Osteocyte (in vitro differentiated cells): Measurements from ENCODE around the gene PANK1. TPM values are rescaled to one million over a fixed set of nuclear protein-coding genes. Genes with fewer than 3 reads are reported as not detected.

Experiments used
- DNase-seq: peaks from one replicate; pipeline ENCODE4 v3.0.0; 2021; ENCODE audit warnings: mixed read lengths; ENCODE audit not compliant: unreplicated experiment; ENCODE audit errors: extremely low spot score
- H3K27ac Mint-ChIP-seq: one replicate; pipeline ENCODE4 v1.8.0; 2021; ENCODE audit warnings: mild to moderate bottlenecking, mixed read lengths; ENCODE audit not compliant: unreplicated experiment
- H3K27me3 Mint-ChIP-seq: one replicate; pipeline ENCODE4 v1.8.0; 2021; ENCODE audit warnings: mixed read lengths; ENCODE audit not compliant: unreplicated experiment
- H3K36me3 Mint-ChIP-seq: one replicate; pipeline ENCODE4 v1.8.0; 2021; ENCODE audit warnings: mixed read lengths; ENCODE audit not compliant: unreplicated experiment
- H3K4me1 Mint-ChIP-seq: one replicate; pipeline ENCODE4 v1.8.0; 2021; ENCODE audit warnings: mixed read lengths; ENCODE audit not compliant: unreplicated experiment
- H3K4me3 Mint-ChIP-seq: one replicate; pipeline ENCODE4 v1.8.0; 2021; ENCODE audit warnings: mild to moderate bottlenecking, moderate library complexity, mixed read lengths; ENCODE audit not compliant: unreplicated experiment
- H3K9me3 Mint-ChIP-seq: one replicate; pipeline ENCODE4 v1.8.0; 2021; ENCODE audit warnings: mixed read lengths; ENCODE audit not compliant: unreplicated experiment
- CTCF ChIP-seq: fragments of 200-600 bp; sonication (generic); IDR thresholded peaks from 2 replicates; pipeline ENCODE4 v1.5.0; 2021; ENCODE audit warnings: antibody characterized with exemption, mild to moderate bottlenecking, moderate library complexity
- total RNA-seq: library from RNA; stranded (reverse); gene quantifications from 2 replicates; pipeline ENCODE4 v1.2.1, GENCODE V29; 2021

The PANK1 gene
- total RNA-seq, 1 donor from 2014 or later: 6.6 TPM

GRCh38 chr10:89669985-89670384, 24.9 kb upstream of the PANK1 start:
- Mint-ChIP-seq H3K27me3 (no peaks in the 10 kb centered on the region), H3K4me3 (no peak overlapping the region), H3K27ac (no peak overlapping the region), H3K4me1 (peaks cover 8% of the 10 kb centered on the region), H3K36me3 (no peaks in the 10 kb centered on the region), H3K9me3 (no peaks in the 10 kb centered on the region)
- DNase-seq: no peak
- TF ChIP-seq CTCF: no peak

- Mint-ChIP-seq H3K9me3 (no peaks in the 10 kb centered on the region), H3K27me3 (no peaks in the 10 kb centered on the region), H3K4me3 (no peak overlapping the region), H3K4me1 (peaks cover 8% of the 10 kb centered on the region), H3K27ac (no peak overlapping the region), H3K36me3 (no peaks in the 10 kb centered on the region)
- no peak for DNase-seq
- no peak for TF ChIP-seq CTCF
These were observed 23.5 kb upstream of the PANK1 start for GRCh38 chr10:89668386-89669071.

- Mint-ChIP-seq H3K4me3 (no peak overlapping the region), H3K27ac (no peak overlapping the region), H3K4me1 (peaks cover 7% of the 10 kb centered on the region), H3K36me3 (no peaks in the 10 kb centered on the region), H3K27me3 (peaks cover 2% of the 10 kb centered on the region), H3K9me3 (no peaks in the 10 kb centered on the region)
- no peak for TF ChIP-seq CTCF
- no peak for DNase-seq
These were observed 21.1 kb upstream of the PANK1 start for GRCh38 chr10:89666138-89666537.

GRCh38 chr10:89665302-89665701, 20.3 kb upstream of the PANK1 start:
- DNase-seq: no peak
- Mint-ChIP-seq H3K27me3 (peaks cover 2% of the 10 kb centered on the region), H3K27ac (no peak overlapping the region), H3K36me3 (no peaks in the 10 kb centered on the region), H3K4me1 (no peaks in the 10 kb centered on the region), H3K4me3 (no peak overlapping the region), H3K9me3 (no peaks in the 10 kb centered on the region)
- no peak for TF ChIP-seq CTCF

- Mint-ChIP-seq H3K27ac (no peak overlapping the region), H3K9me3 (no peaks in the 10 kb centered on the region), H3K36me3 (no peaks in the 10 kb centered on the region), H3K27me3 (peaks cover 2% of the 10 kb centered on the region), H3K4me3 (no peak overlapping the region), H3K4me1 (peaks cover 4% of the 10 kb centered on the region)
- DNase-seq: no peak
- TF ChIP-seq CTCF: no peak
These were observed 19.2 kb upstream of the PANK1 start for GRCh38 chr10:89664203-89664602.
